ENCODE results near the gene CELA3B. TPM values are rescaled to one million over a fixed set of nuclear protein-coding genes. Genes with fewer than 3 reads are reported as not detected.

Gene CELA3B
- total RNA-seq, 1 experiment from 2014 or later = 4.4 TPM

- no peak overlapping the region for H3K4me3 Mint-ChIP-seq
- peaks cover 30% of the 10 kb centered on the region for H3K4me1 Mint-ChIP-seq
- DNase-seq (ENCODE audit: low spot score) = no peak
- ChIA-PET POLR2A (no interaction called here), CTCF (interaction anchor here (1.2 kb wide), 1 partner anchor 12 kb away, joined by 4 read pairs; no protein-coding TSS in a partner anchor)
- no peak for ATAC-seq
- TF ChIP-seq IRF1 (CRISPR knock-in tag; IDR thresholded peaks at IDR 0.05) (no peak), JAZF1 (CRISPR knock-in tag; IDR thresholded peaks at IDR 0.05) (no peak), ZNF219 (CRISPR knock-in tag; IDR thresholded peaks at IDR 0.05; ENCODE audit: borderline replicate concordance) (no peak), SMAD3 (CRISPR knock-in tag; IDR thresholded peaks at IDR 0.05; ENCODE audit: borderline replicate concordance) (no peak), CREM (CRISPR knock-in tag; IDR thresholded peaks at IDR 0.05) (no peak), ZNF396 (CRISPR knock-in tag; IDR thresholded peaks at IDR 0.05; ENCODE audit: borderline replicate concordance) (no peak), ATF1 (CRISPR knock-in tag; IDR thresholded peaks at IDR 0.05) (no peak), ZNF416 (CRISPR knock-in tag; IDR thresholded peaks at IDR 0.05) (no peak), IRF2 (CRISPR knock-in tag; IDR thresholded peaks at IDR 0.05; ENCODE audit: borderline replicate concordance, low read depth) (no peak), ZNF138 (CRISPR knock-in tag; conservative IDR thresholded peaks at IDR 0.05) (no peak)
- no peak overlapping the region for H3K27ac Mint-ChIP-seq
- no peaks in the 10 kb centered on the region for H3K36me3 Mint-ChIP-seq
- H3K9me3 Mint-ChIP-seq = no peaks in the 10 kb centered on the region
- no peaks in the 10 kb centered on the region for H3K27me3 Mint-ChIP-seq (ENCODE audit: low read depth)
Observed at GRCh38 chr1:21951226-21951870, 25.5 kb upstream of the CELA3B start.

GRCh38 chr1:21952786-21953520, 23.9 kb upstream of the CELA3B start:
- peaks cover 32% of the 10 kb centered on the region for H3K4me1 Mint-ChIP-seq
- no peaks in the 10 kb centered on the region for H3K9me3 Mint-ChIP-seq
- CTCF ChIA-PET = interaction anchor here (0.8 to 1.2 kb wide), 2 partner anchors 11 to 14 kb away, joined by 4 to 5 read pairs; no protein-coding TSS in a partner anchor
- POLR2A ChIA-PET = no interaction called here
- ATAC-seq (peak; percentile 46), DNase-seq (ENCODE audit: low spot score) (no peak)
- H3K27ac Mint-ChIP-seq = peak overlapping the region; percentile 83; the same call in 1 of the 2 replicates
- H3K4me3 Mint-ChIP-seq = no peak overlapping the region
- TF ChIP-seq TEAD4 (CRISPR knock-in tag; IDR thresholded peaks at IDR 0.05) (no peak), GTF2I (CRISPR knock-in tag; conservative IDR thresholded peaks at IDR 0.05) (no peak), ERG (CRISPR knock-in tag; IDR thresholded peaks at IDR 0.05) (no peak), OVOL2 (CRISPR knock-in tag; IDR thresholded peaks at IDR 0.05; ENCODE audit: borderline replicate concordance) (no peak), FOXJ3 (CRISPR knock-in tag; IDR thresholded peaks at IDR 0.05; ENCODE audit: borderline replicate concordance) (no peak), ZNF425 (CRISPR knock-in tag; conservative IDR thresholded peaks at IDR 0.05) (no peak), JAZF1 (CRISPR knock-in tag; IDR thresholded peaks at IDR 0.05) (no peak), SP1 (CRISPR knock-in tag; conservative IDR thresholded peaks at IDR 0.05) (no peak), KAT7 (CRISPR knock-in tag; IDR thresholded peaks at IDR 0.05; ENCODE audit: borderline replicate concordance) (no peak), ARID4B (CRISPR knock-in tag; IDR thresholded peaks at IDR 0.05; ENCODE audit: borderline replicate concordance) (no peak)
- no peaks in the 10 kb centered on the region for H3K36me3 Mint-ChIP-seq
- no peaks in the 10 kb centered on the region for H3K27me3 Mint-ChIP-seq (ENCODE audit: low read depth)

Measured in WTC11 (cell line).